SU-DHL-6 (cell line): ENCODE data around the gene ATP10A.

Experiments
- H2AFZ ChIP-seq: fragments of 200-600 bp; sonication (generic); 2 replicates; pipeline ENCODE4 v1.6.1; 2014; ENCODE audit warnings: low read depth, mild to moderate bottlenecking, moderate library complexity, mixed read lengths, antibody characterized with exemption, low read length; ENCODE audit not compliant: severe bottlenecking
- H3F3A ChIP-seq: fragments of 200-600 bp; shearing (Covaris generic); 2 replicates; pipeline ENCODE4 v1.6.0; 2016; ENCODE audit warnings: antibody characterized with exemption, mild to moderate bottlenecking; ENCODE audit not compliant: insufficient read depth
- H3K27ac ChIP-seq: fragments of 200-600 bp; sonication (generic); 2 replicates; pipeline ENCODE4 v1.5.1; 2016; ENCODE audit warnings: low read depth, mild to moderate bottlenecking, low read length, moderate library complexity, mixed read lengths
- H3K27me3 ChIP-seq: fragments of 200-600 bp; sonication (generic), shearing (Covaris generic); 2 replicates; pipeline ENCODE4 v1.6.0; 2014; ENCODE audit warnings: mild to moderate bottlenecking, low read length
- H3K36me3 ChIP-seq: fragments of 200-600 bp; sonication (generic); 2 replicates; pipeline ENCODE4 v1.6.1; 2014; ENCODE audit warnings: mild to moderate bottlenecking, low read length, mixed read lengths
- H3K4me2 ChIP-seq: fragments of 300-600, 200-600 bp; shearing (Covaris generic), sonication (generic); 2 replicates; pipeline ENCODE4 v1.6.0; 2014; ENCODE audit warnings: low read length, low read depth, mild to moderate bottlenecking; ENCODE audit not compliant: poor library complexity, severe bottlenecking
- H3K4me3 ChIP-seq: fragments of 200-600 bp; sonication (generic); 2 replicates; pipeline ENCODE4 v1.5.1; 2014; ENCODE audit warnings: antibody characterized with exemption, low read length, mild to moderate bottlenecking, mixed read lengths; ENCODE audit not compliant: insufficient read depth, poor library complexity, severe bottlenecking
- H3K79me2 ChIP-seq: fragments of 200-600 bp; sonication (generic); 2 replicates; pipeline ENCODE4 v1.6.1; 2014; ENCODE audit warnings: mild to moderate bottlenecking, low read length, moderate library complexity; ENCODE audit not compliant: insufficient read depth
- H3K9ac ChIP-seq: fragments of 200-600 bp; sonication (generic); 2 replicates; pipeline ENCODE4 v1.7.0; 2014; ENCODE audit warnings: mild to moderate bottlenecking, low read length
- H3K9me2 ChIP-seq: fragments of 200-600 bp; sonication (generic); replicated peaks from 2 replicates; pipeline ENCODE4 v1.6.1; 2014; ENCODE audit warnings: low read length; ENCODE audit not compliant: insufficient read depth
- H3K9me3 ChIP-seq: fragments of 200-600 bp; sonication (generic); 2 replicates; pipeline ENCODE4 v1.6.1; 2014; ENCODE audit warnings: low read length, mixed read lengths; ENCODE audit not compliant: insufficient read depth
- H4K20me1 ChIP-seq: fragments of 200-600 bp; sonication (generic); 2 replicates; pipeline ENCODE4 v1.6.1; 2014; ENCODE audit warnings: low read depth, mild to moderate bottlenecking, antibody characterized with exemption, low read length, moderate library complexity, mixed read lengths
- CTCF ChIP-seq: fragments of 200-600 bp; sonication (generic); IDR thresholded peaks from one replicate; pipeline ENCODE4 v1.5.1; 2017; ENCODE audit warnings: antibody characterized with exemption, mild to moderate bottlenecking, low read length, moderate library complexity; ENCODE audit not compliant: insufficient read depth, poor library complexity, severe bottlenecking
- EZH2phosphoT487 ChIP-seq: fragments of 200-600 bp; sonication (generic), shearing (Covaris generic); conservative IDR thresholded peaks from 2 replicates; pipeline ENCODE4 v1.6.1; 2018; ENCODE audit warnings: mild to moderate bottlenecking, antibody characterized with exemption, low read length, moderate library complexity, mixed read lengths

Gene ATP10A

GRCh38 chr15:25796395-25796794 is 66.7 kb downstream of the ATP10A start:
- no peak overlapping the region for H3K4me2 ChIP-seq

GRCh38 chr15:25795712-25796111 is 67.4 kb downstream of the ATP10A start:
- H3K9me2 ChIP-seq = no peaks in the 10 kb centered on the region
- H3K36me3 ChIP-seq = no peaks in the 10 kb centered on the region
- no peaks in the 10 kb centered on the region for H3K79me2 ChIP-seq
- no peak overlapping the region for H2AFZ ChIP-seq
- no peak overlapping the region for H3K9ac ChIP-seq
- no peak overlapping the region for H3K4me3 ChIP-seq
- H3K4me2 ChIP-seq = no peak overlapping the region
- no peaks in the 10 kb centered on the region for H4K20me1 ChIP-seq
- H3K9me3 ChIP-seq = no peaks in the 10 kb centered on the region
- no peaks in the 10 kb centered on the region for H3K27me3 ChIP-seq
- H3F3A ChIP-seq = no peaks in the 10 kb centered on the region
- no peak overlapping the region for H3K27ac ChIP-seq
- no peak for TF ChIP-seq CTCF
- no peak for TF ChIP-seq EZH2phosphoT487

More at GRCh38 chr15:25796395-25796794, 66.7 kb downstream of the ATP10A start:
- Histone ChIP-seq H3K4me3 (no peak overlapping the region), H3K27ac (no peak overlapping the region), H3K79me2 (no peaks in the 10 kb centered on the region), H3K27me3 (no peaks in the 10 kb centered on the region), H4K20me1 (no peaks in the 10 kb centered on the region), H3F3A (no peaks in the 10 kb centered on the region), H3K9ac (no peak overlapping the region), H3K36me3 (no peaks in the 10 kb centered on the region), H3K9me3 (no peaks in the 10 kb centered on the region), H3K9me2 (no peaks in the 10 kb centered on the region), H2AFZ (no peak overlapping the region)
- TF ChIP-seq CTCF (no peak), EZH2phosphoT487 (no peak)

GRCh38 chr15:25795061-25795460 is 68.1 kb downstream of the ATP10A start:
- Histone ChIP-seq H3K36me3 (no peaks in the 10 kb centered on the region), H3K9me2 (no peaks in the 10 kb centered on the region), H2AFZ (no peak overlapping the region), H3K27ac (no peak overlapping the region), H3K4me2 (no peak overlapping the region), H3K9ac (no peak overlapping the region), H3K27me3 (no peaks in the 10 kb centered on the region), H3K9me3 (no peaks in the 10 kb centered on the region), H4K20me1 (no peaks in the 10 kb centered on the region), H3K79me2 (no peaks in the 10 kb centered on the region), H3F3A (no peaks in the 10 kb centered on the region), H3K4me3 (no peak overlapping the region)
- no peak for TF ChIP-seq CTCF
